ENCODE data around the gene RILP.

GRCh38 chr17:1643293-1643998 lies 6.2 kb downstream of the RILP start:
- TF ChIP-seq FOS (IDR thresholded peaks at IDR 0.05; ENCODE audit: low read depth, low read length): no peak
- TF ChIP-seq POLR2A (IDR thresholded peaks at IDR 0.05; ENCODE audit: low read depth, low read length): no peak
- TF ChIP-seq, protein P1, sequence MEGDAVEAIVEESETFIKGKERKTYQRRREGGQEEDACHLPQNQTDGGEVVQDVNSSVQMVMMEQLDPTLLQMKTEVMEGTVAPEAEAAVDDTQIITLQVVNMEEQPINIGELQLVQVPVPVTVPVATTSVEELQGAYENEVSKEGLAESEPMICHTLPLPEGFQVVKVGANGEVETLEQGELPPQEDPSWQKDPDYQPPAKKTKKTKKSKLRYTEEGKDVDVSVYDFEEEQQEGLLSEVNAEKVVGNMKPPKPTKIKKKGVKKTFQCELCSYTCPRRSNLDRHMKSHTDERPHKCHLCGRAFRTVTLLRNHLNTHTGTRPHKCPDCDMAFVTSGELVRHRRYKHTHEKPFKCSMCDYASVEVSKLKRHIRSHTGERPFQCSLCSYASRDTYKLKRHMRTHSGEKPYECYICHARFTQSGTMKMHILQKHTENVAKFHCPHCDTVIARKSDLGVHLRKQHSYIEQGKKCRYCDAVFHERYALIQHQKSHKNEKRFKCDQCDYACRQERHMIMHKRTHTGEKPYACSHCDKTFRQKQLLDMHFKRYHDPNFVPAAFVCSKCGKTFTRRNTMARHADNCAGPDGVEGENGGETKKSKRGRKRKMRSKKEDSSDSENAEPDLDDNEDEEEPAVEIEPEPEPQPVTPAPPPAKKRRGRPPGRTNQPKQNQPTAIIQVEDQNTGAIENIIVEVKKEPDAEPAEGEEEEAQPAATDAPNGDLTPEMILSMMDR (conservative IDR thresholded peaks at IDR 0.05; ENCODE audit: low read depth, low read length): peak; percentile 6; the same call in 1 of the 2 replicates
- no peak for TF ChIP-seq RFX5 (IDR thresholded peaks at IDR 0.05; ENCODE audit: low read depth, low read length)
- no peak for TF ChIP-seq RAD21 (IDR thresholded peaks at IDR 0.05; ENCODE audit: low read length)
- no peak for TF ChIP-seq MXI1 (IDR thresholded peaks at IDR 0.05; ENCODE audit: borderline replicate concordance, low read depth, low read length)
- TF ChIP-seq CEBPB (IDR thresholded peaks at IDR 0.05; ENCODE audit: low read depth, low read length): no peak
- no peak for TF ChIP-seq MAZ (IDR thresholded peaks at IDR 0.05; ENCODE audit: borderline replicate concordance, low read depth, low read length)
- TF ChIP-seq SMC3 (IDR thresholded peaks at IDR 0.05; ENCODE audit: low read depth, low read length): no peak
- TF ChIP-seq, protein P2, sequence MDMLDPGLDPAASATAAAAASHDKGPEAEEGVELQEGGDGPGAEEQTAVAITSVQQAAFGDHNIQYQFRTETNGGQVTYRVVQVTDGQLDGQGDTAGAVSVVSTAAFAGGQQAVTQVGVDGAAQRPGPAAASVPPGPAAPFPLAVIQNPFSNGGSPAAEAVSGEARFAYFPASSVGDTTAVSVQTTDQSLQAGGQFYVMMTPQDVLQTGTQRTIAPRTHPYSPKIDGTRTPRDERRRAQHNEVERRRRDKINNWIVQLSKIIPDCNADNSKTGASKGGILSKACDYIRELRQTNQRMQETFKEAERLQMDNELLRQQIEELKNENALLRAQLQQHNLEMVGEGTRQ (IDR thresholded peaks at IDR 0.05; ENCODE audit: low read depth, low read length): no peak
- TF ChIP-seq RCOR1 (IDR thresholded peaks at IDR 0.05; ENCODE audit: insufficient replicate concordance, low read length): no peak
- TF ChIP-seq CHD1 (IDR thresholded peaks at IDR 0.05; ENCODE audit: low read depth, low read length): no peak
- TF ChIP-seq MAFK (IDR thresholded peaks at IDR 0.05; ENCODE audit: low read depth, low read length): no peak

Measured in IMR-90 (cell line).